Panc1 (cell line): ENCODE results near the gene FUT2.

ENCODE experiments used
- CTCF ChIP-seq: fragments of 450-650 bp; IDR thresholded peaks from 2 replicates; pipeline ENCODE4 v1.5.1; 2017; ENCODE audit warnings: mild to moderate bottlenecking
- POLR2AphosphoS5 ChIP-seq: IDR thresholded peaks from 2 replicates; pipeline ENCODE4 v1.6.1; 2012; ENCODE audit warnings: mild to moderate bottlenecking, low read depth, low read length, moderate library complexity
- REST ChIP-seq, 2 experiments: IDR thresholded peaks; 2 replicates each; pipeline ENCODE4 v1.6.1; 2011 to 2012; ENCODE audit warnings: low read depth in 2 of 2, control low read depth in 1 of 2, low read length in 1 of 2, mild to moderate bottlenecking in 1 of 2, moderate library complexity in 1 of 2; ENCODE audit not compliant: insufficient read depth in 1 of 2
- SIN3A ChIP-seq: IDR thresholded peaks from 2 replicates; pipeline ENCODE4 v1.6.1; 2012; ENCODE audit warnings: low read depth, mild to moderate bottlenecking, low read length, moderate library complexity, borderline replicate concordance; ENCODE audit not compliant: insufficient read depth
- TCF7L2 ChIP-seq: IDR thresholded peaks from 2 replicates; pipeline ENCODE4 v1.6.1; 2011; ENCODE audit warnings: mild to moderate bottlenecking, low read depth, low read length, inconsistent platforms

GRCh38 chr19:48664476-48664875 lies 31.3 kb upstream of the FUT2 start:
- TF ChIP-seq CTCF (no peak), REST (IDR thresholded peaks at IDR 0.05; ENCODE audit: insufficient read depth in 1 of 2, low read depth in 2 of 2, low read length in 1 of 2) (no peak), POLR2AphosphoS5 (no peak), TCF7L2 (no peak), SIN3A (no peak)
